ENCODE results near the gene SLC9A9. TPM values are rescaled to one million over a fixed set of nuclear protein-coding genes. Genes with fewer than 3 reads are reported as not detected.

SLC9A9 gene
- total RNA-seq, 1 experiment from 2014 or later: not detected

GRCh38 chr3:143380449-143380848, 467.8 kb downstream of the SLC9A9 start:
- BruUV-seq (replicated peaks): no TSS peak
- Mint-ChIP-seq H3K27me3 (ENCODE audit: insufficient read depth, unreplicated experiment) (peaks cover 6% of the 10 kb centered on the region), H3K4me3 (ENCODE audit: unreplicated experiment) (no peak overlapping the region), H3K4me1 (ENCODE audit: low read depth, unreplicated experiment) (no peaks in the 10 kb centered on the region), H3K9me3 (ENCODE audit: unreplicated experiment) (no peaks in the 10 kb centered on the region), H3K27ac (ENCODE audit: unreplicated experiment) (no peak overlapping the region), H3K36me3 (ENCODE audit: insufficient read depth, unreplicated experiment) (no peaks in the 10 kb centered on the region)
- TF ChIP-seq, protein P1, sequence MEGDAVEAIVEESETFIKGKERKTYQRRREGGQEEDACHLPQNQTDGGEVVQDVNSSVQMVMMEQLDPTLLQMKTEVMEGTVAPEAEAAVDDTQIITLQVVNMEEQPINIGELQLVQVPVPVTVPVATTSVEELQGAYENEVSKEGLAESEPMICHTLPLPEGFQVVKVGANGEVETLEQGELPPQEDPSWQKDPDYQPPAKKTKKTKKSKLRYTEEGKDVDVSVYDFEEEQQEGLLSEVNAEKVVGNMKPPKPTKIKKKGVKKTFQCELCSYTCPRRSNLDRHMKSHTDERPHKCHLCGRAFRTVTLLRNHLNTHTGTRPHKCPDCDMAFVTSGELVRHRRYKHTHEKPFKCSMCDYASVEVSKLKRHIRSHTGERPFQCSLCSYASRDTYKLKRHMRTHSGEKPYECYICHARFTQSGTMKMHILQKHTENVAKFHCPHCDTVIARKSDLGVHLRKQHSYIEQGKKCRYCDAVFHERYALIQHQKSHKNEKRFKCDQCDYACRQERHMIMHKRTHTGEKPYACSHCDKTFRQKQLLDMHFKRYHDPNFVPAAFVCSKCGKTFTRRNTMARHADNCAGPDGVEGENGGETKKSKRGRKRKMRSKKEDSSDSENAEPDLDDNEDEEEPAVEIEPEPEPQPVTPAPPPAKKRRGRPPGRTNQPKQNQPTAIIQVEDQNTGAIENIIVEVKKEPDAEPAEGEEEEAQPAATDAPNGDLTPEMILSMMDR (IDR thresholded peaks at IDR 0.05; ENCODE audit: insufficient read depth in 1 of 2, low read depth in 1 of 2, low read length in 1 of 2, severe bottlenecking in 1 of 2, unreplicated experiment in 1 of 2): no peak
- no peak for DNase-seq
- Histone ChIP-seq H3K27me3 (replicated peaks; ENCODE audit: control insufficient read depth, insufficient read depth, low read length) (no peaks in the 10 kb centered on the region), H3K4me1 (no peaks in the 10 kb centered on the region), H3K4me3 (ENCODE audit: low read depth, low read length) (no peak overlapping the region), H3K36me3 (ENCODE audit: control insufficient read depth, insufficient read depth, low read length) (no peaks in the 10 kb centered on the region), H3K9me3 (no peaks in the 10 kb centered on the region)
- intact Hi-C loops (cut with micrococcal nuclease; ENCODE audit: unreplicated experiment): no loop called here
- ChIA-PET POLR2A (no interaction called here), CTCF (no interaction called here)

- POLR2A ChIA-PET: no interaction called here
Measured at GRCh38 chr3:143375698-143376097, 472.6 kb downstream of the SLC9A9 start.

DNA sequence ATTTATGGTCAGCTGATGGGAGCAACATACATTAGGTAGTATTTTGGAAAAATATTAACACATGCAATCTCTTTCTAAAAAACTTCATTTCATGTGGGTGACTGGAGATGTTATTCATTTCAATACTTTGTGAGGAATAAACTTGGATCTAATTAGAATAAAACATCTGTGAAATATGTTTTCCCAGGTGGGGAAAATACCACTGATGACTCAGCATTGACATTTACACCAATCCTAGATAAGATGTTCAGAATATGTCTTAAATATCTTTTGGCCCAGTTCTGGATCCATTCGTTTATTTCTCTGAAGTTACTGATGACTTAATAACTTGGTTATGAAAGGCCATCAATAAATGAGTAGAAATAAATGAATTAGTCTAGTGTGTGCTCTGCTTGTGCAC, 481.1 kb downstream of the SLC9A9 start:
- H3K27me3 ChIP-seq (replicated peaks; ENCODE audit: control insufficient read depth, insufficient read depth, low read length): no peaks in the 10 kb centered on the region
- H3K4me3 ChIP-seq (ENCODE audit: low read depth, low read length): no peak overlapping the region
- BruUV-seq (replicated peaks): no TSS peak
- no peak overlapping the region for H3K27ac Mint-ChIP-seq (ENCODE audit: unreplicated experiment)
- CTCF ChIA-PET: no interaction called here
- no peaks in the 10 kb centered on the region for H3K36me3 ChIP-seq (ENCODE audit: control insufficient read depth, insufficient read depth, low read length)
- no peaks in the 10 kb centered on the region for H3K4me1 Mint-ChIP-seq (ENCODE audit: low read depth, unreplicated experiment)
- no peaks in the 10 kb centered on the region for H3K36me3 Mint-ChIP-seq (ENCODE audit: insufficient read depth, unreplicated experiment)
- POLR2A ChIA-PET: no interaction called here
- H3K4me1 ChIP-seq: no peaks in the 10 kb centered on the region
- TF ChIP-seq, protein P1 (IDR thresholded peaks at IDR 0.05; ENCODE audit: insufficient read depth in 1 of 2, low read depth in 1 of 2, low read length in 1 of 2, severe bottlenecking in 1 of 2, unreplicated experiment in 1 of 2): no peak
- intact Hi-C loops (cut with micrococcal nuclease; ENCODE audit: unreplicated experiment): no loop called here
- no peaks in the 10 kb centered on the region for H3K9me3 Mint-ChIP-seq (ENCODE audit: unreplicated experiment)
- no peak overlapping the region for H3K4me3 Mint-ChIP-seq (ENCODE audit: unreplicated experiment)
- peaks cover 9% of the 10 kb centered on the region for H3K27me3 Mint-ChIP-seq (ENCODE audit: insufficient read depth, unreplicated experiment)
- DNase-seq: no peak
- no peaks in the 10 kb centered on the region for H3K9me3 ChIP-seq

More at GRCh38 chr3:143375698-143376097, 472.6 kb downstream of the SLC9A9 start:
- no peaks in the 10 kb centered on the region for H3K9me3 ChIP-seq
- H3K4me3 ChIP-seq (ENCODE audit: low read depth, low read length): no peak overlapping the region
- TF ChIP-seq, protein P1 (IDR thresholded peaks at IDR 0.05; ENCODE audit: insufficient read depth in 1 of 2, low read depth in 1 of 2, low read length in 1 of 2, severe bottlenecking in 1 of 2, unreplicated experiment in 1 of 2): no peak
- no peaks in the 10 kb centered on the region for H3K36me3 ChIP-seq (ENCODE audit: control insufficient read depth, insufficient read depth, low read length)
- Mint-ChIP-seq H3K27me3 (ENCODE audit: insufficient read depth, unreplicated experiment) (peaks cover 12% of the 10 kb centered on the region), H3K27ac (ENCODE audit: unreplicated experiment) (no peak overlapping the region), H3K36me3 (ENCODE audit: insufficient read depth, unreplicated experiment) (no peaks in the 10 kb centered on the region), H3K4me3 (ENCODE audit: unreplicated experiment) (no peak overlapping the region), H3K9me3 (ENCODE audit: unreplicated experiment) (no peaks in the 10 kb centered on the region), H3K4me1 (ENCODE audit: low read depth, unreplicated experiment) (no peaks in the 10 kb centered on the region)
- H3K4me1 ChIP-seq: no peaks in the 10 kb centered on the region
- no peak for DNase-seq
- BruUV-seq (replicated peaks): no TSS peak
- intact Hi-C loops (cut with micrococcal nuclease; ENCODE audit: unreplicated experiment): no loop called here
- CTCF ChIA-PET: no interaction called here
- H3K27me3 ChIP-seq (replicated peaks; ENCODE audit: control insufficient read depth, insufficient read depth, low read length): no peaks in the 10 kb centered on the region
